VCaP (cell line): ENCODE data around the gene EYA4.

Experiments used
- H3K27ac ChIP-seq: fragments of 450-650 bp; 2 replicates; pipeline ENCODE4 v1.5.1; 2017
- CTCF ChIP-seq: fragments of 450-650 bp; conservative IDR thresholded peaks from 2 replicates; pipeline ENCODE4 v1.5.1; 2017; ENCODE audit warnings: mild to moderate bottlenecking, moderate library complexity

The EYA4 gene

GRCh38 chr6:133301835-133302234 is 60.7 kb downstream of the EYA4 start:
- no peak overlapping the region for H3K27ac ChIP-seq
- no peak for TF ChIP-seq CTCF

- no peak for TF ChIP-seq CTCF
Measured at GRCh38 chr6:133306931-133307330, 65.8 kb downstream of the EYA4 start.

GRCh38 chr6:133309579-133309978 is 68.4 kb downstream of the EYA4 start:
- H3K27ac ChIP-seq: no peak overlapping the region
- no peak for TF ChIP-seq CTCF

More at GRCh38 chr6:133306931-133307330, 65.8 kb downstream of the EYA4 start:
- H3K27ac ChIP-seq: no peak overlapping the region

GRCh38 chr6:133312006-133312405 is 70.8 kb downstream of the EYA4 start:
- H3K27ac ChIP-seq: no peak overlapping the region
- no peak for TF ChIP-seq CTCF

- no peak overlapping the region for H3K27ac ChIP-seq
- no peak for TF ChIP-seq CTCF
Measured at GRCh38 chr6:133313068-133313467, 71.9 kb downstream of the EYA4 start.

- no peak for TF ChIP-seq CTCF
- H3K27ac ChIP-seq: no peak overlapping the region
Measured at GRCh38 chr6:133314947-133315346, 73.8 kb downstream of the EYA4 start.

- no peak for TF ChIP-seq CTCF
- H3K27ac ChIP-seq: no peak overlapping the region
Measured at GRCh38 chr6:133315811-133316210, 74.7 kb downstream of the EYA4 start.

- no peak for TF ChIP-seq CTCF
- no peak overlapping the region for H3K27ac ChIP-seq
Measured at GRCh38 chr6:133317704-133318103, 76.5 kb downstream of the EYA4 start.
